GM19193 (cell line): Measurements from ENCODE around the gene NAT9.

Experiments used
- POLR2A ChIP-seq: IDR thresholded peaks from 4 replicates; pipeline ENCODE4 v1.6.1; 2011; ENCODE audit not compliant: insufficient read depth, insufficient read length; ENCODE audit errors: extremely low read depth

Gene NAT9

DNA sequence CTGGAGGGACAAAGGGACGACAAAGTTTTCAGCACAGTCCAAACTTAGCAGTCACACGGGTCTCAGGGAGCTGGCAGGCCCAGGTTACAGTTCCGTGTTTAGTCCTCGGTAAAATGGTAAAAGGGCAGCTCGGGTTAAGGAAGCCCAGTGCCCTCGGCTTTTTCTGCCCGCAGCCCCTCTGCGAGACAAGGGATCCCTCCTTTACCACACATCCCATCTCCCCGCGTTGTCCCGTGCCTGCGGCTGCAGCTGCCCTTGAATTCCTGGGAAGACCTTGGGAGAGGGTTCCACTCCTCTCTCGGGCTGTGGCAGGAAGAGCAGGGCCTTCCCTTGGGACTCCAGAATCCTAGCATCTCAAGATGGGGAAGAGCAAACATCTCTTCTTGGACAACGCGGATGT lies 46.3 kb downstream of the NAT9 start:
- no peak for TF ChIP-seq POLR2A

GRCh38 chr17:74729368-74729767 lies 46.8 kb downstream of the NAT9 start:
- TF ChIP-seq POLR2A: no peak

GRCh38 chr17:74728702-74729075 lies 47.5 kb downstream of the NAT9 start:
- TF ChIP-seq POLR2A: no peak

- no peak for TF ChIP-seq POLR2A
These were observed 48.0 kb downstream of the NAT9 start for GRCh38 chr17:74728033-74728701.

GRCh38 chr17:74725111-74725510 lies 51.0 kb downstream of the NAT9 start:
- no peak for TF ChIP-seq POLR2A

- no peak for TF ChIP-seq POLR2A
These were observed 52.3 kb downstream of the NAT9 start for GRCh38 chr17:74723891-74724290.

DNA sequence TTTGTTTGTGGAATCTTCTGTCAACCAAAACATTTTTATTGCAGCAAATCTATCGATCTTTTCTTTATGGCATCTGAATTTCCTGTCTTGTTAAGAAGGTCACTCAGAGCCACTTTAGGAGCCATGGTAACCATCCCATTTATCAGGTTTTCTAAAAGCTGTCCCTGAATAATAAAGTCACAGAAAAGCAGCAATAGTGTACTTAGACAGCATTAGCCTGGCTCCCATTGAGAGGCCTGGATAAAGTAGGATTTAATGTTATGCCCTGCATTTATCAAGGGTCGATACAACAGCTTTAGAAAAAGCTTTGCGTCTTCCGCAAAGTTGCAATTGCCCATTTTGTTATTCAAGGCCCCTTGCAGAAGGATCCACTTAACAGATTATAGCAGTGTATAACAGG lies 53.4 kb downstream of the NAT9 start:
- TF ChIP-seq POLR2A: no peak
